Mammary epithelial cell (primary cell): ENCODE measurements around the gene SMARCAL1.

Experiments
- CTCF ChIP-seq, 2 donors: IDR thresholded peaks in 1 of 2; conservative IDR thresholded peaks in 1 of 2; 2 replicates each; pipeline ENCODE4 v1.5.1; 2011 to 2012; ENCODE audit warnings: inconsistent platforms in 2 of 2, low read length in 2 of 2, mild to moderate bottlenecking in 2 of 2, control low read depth in 1 of 2, low read depth in 1 of 2; ENCODE audit not compliant: insufficient read depth in 1 of 2; ENCODE audit errors: extremely low read depth in 1 of 2
- EZH2 ChIP-seq: IDR thresholded peaks from 2 replicates; pipeline ENCODE4 v1.6.1; 2012; ENCODE audit warnings: low read length, inconsistent platforms, borderline replicate concordance

GRCh38 chr2:216446343-216446742 is 34.1 kb downstream of the SMARCAL1 start:
- TF ChIP-seq CTCF (conservative IDR thresholded peaks at IDR 0.05 in 1 of 2, IDR thresholded peaks at IDR 0.05 in 1 of 2; ENCODE audit: extremely low read depth in 1 of 2, insufficient read depth in 1 of 2, low read depth in 1 of 2, low read length in 2 of 2) (no peak), EZH2 (no peak)
